ENCODE results near the gene CLPTM1L. TPM values are rescaled to one million over a fixed set of nuclear protein-coding genes. Genes with fewer than 3 reads are reported as not detected.

Gene CLPTM1L
- total RNA-seq, 4 donors from 2014 or later, result 78.0 to 143 (median 104) TPM

DNA sequence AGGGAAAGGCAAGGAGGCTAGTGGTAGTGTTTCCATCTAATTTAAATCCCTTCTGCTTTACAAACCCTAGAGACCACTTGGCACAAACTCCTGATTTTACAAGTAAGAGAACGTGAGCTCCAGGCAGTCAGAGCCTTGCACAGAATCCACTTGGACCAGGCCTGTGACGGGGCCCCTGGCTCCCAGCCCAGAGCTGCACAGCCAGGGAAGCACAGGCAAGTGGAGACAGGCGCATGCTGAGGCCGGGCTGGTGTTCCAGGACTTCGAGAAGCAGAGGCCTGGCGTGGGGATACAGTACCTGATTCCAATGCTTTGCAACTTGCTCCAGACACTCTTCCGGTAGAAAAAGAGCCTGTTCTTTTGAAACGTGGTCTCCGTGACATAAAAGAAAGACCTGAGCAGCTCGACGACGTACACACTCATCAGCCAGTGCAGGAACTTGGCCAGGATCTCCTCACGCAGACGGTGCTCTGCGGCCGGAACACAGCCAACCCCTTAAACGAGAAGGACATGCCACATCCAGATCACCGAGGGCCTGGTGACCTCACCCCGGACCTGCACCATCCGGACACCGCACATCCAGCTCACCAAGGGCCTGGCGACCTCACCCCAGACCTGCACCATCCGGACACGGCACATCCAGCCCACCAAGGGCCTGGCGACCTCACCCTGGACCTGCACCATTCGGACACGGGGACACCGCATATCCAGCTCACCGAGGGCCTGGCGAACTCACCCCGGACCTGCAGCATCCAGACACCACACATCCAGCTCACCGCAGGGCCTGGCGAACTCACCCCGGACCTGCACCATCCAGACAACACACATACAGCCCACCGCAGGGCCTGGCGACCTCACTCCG lies 62.5 kb downstream of the CLPTM1L start:
- TF ChIP-seq EP300 (IDR thresholded peaks at IDR 0.05; ENCODE audit: low read depth) (no peak), CTCF (IDR thresholded peaks at IDR 0.05) (no peak), POLR2AphosphoS5 (IDR thresholded peaks at IDR 0.05) (no peak)
- 87 to 100% methylated on average over 1 to 37 of the region's 37 CpGs for WGBS, 2 donors (ENCODE audit: low coverage in 1 of 2)
- Histone ChIP-seq H3K27me3 (no peaks in the 10 kb centered on the region), H3K4me3 (no peak overlapping the region), H3K4me1 (no peaks in the 10 kb centered on the region), H3K36me3 (no peaks in the 10 kb centered on the region), H3K9me3 (no peaks in the 10 kb centered on the region), H3K27ac (no peak overlapping the region)
- intact Hi-C loops (cut with DNase I; ENCODE audit: low total_unique reads) (no loop called here), in situ Hi-C loops (cut with MboI; ENCODE audit: low pct_ligation_motif_present in 1 of 4, low pct_unique_long_range_greater_than_20kb in 1 of 4, low sequenced_read_pairs in 3 of 4) (no loop called here)
- no peak for DNase-seq

- no peaks in the 10 kb centered on the region for H3K9me3 ChIP-seq
- intact Hi-C loops (cut with DNase I; ENCODE audit: low total_unique reads), result no loop called here
- H3K36me3 ChIP-seq, result no peaks in the 10 kb centered on the region
- no peaks in the 10 kb centered on the region for H3K27me3 ChIP-seq
- no peak overlapping the region for H3K27ac ChIP-seq
- TF ChIP-seq CTCF (IDR thresholded peaks at IDR 0.05) (no peak), POLR2AphosphoS5 (IDR thresholded peaks at IDR 0.05) (no peak), POLR2A (IDR thresholded peaks at IDR 0.05) (no peak), EP300 (IDR thresholded peaks at IDR 0.05; ENCODE audit: low read depth) (no peak)
- in situ Hi-C loops (cut with MboI; ENCODE audit: low pct_ligation_motif_present in 1 of 4, low pct_unique_long_range_greater_than_20kb in 1 of 4, low sequenced_read_pairs in 3 of 4), result no loop called here
- WGBS, 2 donors (ENCODE audit: low coverage in 1 of 2), result 91 to 100% methylated on average over 2 to 16 of the region's 16 CpGs
- no peak overlapping the region for H3K4me3 ChIP-seq
- no peaks in the 10 kb centered on the region for H3K4me1 ChIP-seq
- DNase-seq, result no peak
These were observed 63.6 kb downstream of the CLPTM1L start for GRCh38 chr5:1281038-1281882.

DNA sequence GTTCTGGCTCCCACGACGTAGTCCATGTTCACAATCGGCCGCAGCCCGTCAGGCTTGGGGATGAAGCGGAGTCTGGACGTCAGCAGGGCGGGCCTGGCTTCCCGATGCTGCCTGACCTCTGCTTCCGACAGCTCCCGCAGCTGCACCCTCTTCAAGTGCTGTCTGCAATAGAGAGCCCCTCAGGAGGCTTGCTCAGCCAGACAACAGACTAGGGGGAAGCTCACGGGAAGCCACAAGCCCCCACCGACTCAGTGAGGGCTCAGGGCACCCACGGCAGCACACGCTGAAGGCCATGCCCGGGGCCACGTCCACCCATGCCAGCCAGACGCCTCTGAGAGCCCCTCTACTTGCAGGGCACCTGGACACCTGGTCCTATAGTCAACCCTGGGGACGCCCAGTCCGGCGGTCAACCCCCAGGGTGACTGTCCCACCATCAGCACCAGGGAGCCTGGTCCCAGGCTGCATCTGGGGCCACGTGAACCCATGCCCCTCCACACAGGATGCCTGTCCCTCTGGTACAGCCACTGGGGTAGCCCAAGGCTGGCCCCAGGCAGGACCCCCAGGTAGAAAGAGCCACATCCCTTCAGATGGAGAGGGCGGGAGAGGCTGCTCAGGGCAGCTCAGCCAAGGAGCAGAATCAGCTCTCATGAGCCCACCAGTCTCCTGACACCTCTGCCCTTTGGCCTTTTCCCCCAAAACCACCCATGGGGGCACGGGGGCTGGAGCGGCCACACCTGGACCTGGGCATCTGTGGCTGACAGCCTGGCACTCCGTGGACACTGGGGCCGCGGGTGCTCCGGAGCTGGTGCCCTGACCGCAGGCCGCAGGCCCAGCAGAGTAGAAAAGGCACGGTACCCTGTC lies 64.5 kb downstream of the CLPTM1L start:
- TF ChIP-seq EP300 (IDR thresholded peaks at IDR 0.05; ENCODE audit: low read depth), result no peak
- TF ChIP-seq POLR2AphosphoS5 (IDR thresholded peaks at IDR 0.05), result no peak
- no peak for TF ChIP-seq CTCF (IDR thresholded peaks at IDR 0.05)
- TF ChIP-seq POLR2A (IDR thresholded peaks at IDR 0.05), result no peak
- no peak overlapping the region for H3K27ac ChIP-seq
- H3K4me1 ChIP-seq, result no peaks in the 10 kb centered on the region
- in situ Hi-C loops (cut with MboI; ENCODE audit: low pct_ligation_motif_present in 1 of 4, low pct_unique_long_range_greater_than_20kb in 1 of 4, low sequenced_read_pairs in 3 of 4), result no loop called here
- no peak for DNase-seq
- no peaks in the 10 kb centered on the region for H3K27me3 ChIP-seq
- intact Hi-C loops (cut with DNase I; ENCODE audit: low total_unique reads), result no loop called here
- no peaks in the 10 kb centered on the region for H3K36me3 ChIP-seq
- 94% methylated on average over 30 of the region's 32 CpGs; no CpG with 5 or more reads in 1 of the 2 donors for WGBS, 2 donors (ENCODE audit: low coverage in 1 of 2)
- no peak overlapping the region for H3K4me3 ChIP-seq
- H3K9me3 ChIP-seq, result no peaks in the 10 kb centered on the region

Measured in transverse colon (tissue), 4 donors.